Hypothalamus (tissue), 51 donors: ENCODE results near the gene TRMT11.
A peak's percentile ranks its signal among the peaks of the same experiment; 100 is the strongest.
"Not testable (repeated sequence)": the region's sequence is repeated elsewhere in the genome, so short reads cannot be mapped to it uniquely, and the experiment has no call there.

Source experiments
- DNase-seq, 51 donors: peaks; one replicate each; lab custom pipeline; 2025; lab: John Stamatoyannopoulos, UW

Gene TRMT11

DNA sequence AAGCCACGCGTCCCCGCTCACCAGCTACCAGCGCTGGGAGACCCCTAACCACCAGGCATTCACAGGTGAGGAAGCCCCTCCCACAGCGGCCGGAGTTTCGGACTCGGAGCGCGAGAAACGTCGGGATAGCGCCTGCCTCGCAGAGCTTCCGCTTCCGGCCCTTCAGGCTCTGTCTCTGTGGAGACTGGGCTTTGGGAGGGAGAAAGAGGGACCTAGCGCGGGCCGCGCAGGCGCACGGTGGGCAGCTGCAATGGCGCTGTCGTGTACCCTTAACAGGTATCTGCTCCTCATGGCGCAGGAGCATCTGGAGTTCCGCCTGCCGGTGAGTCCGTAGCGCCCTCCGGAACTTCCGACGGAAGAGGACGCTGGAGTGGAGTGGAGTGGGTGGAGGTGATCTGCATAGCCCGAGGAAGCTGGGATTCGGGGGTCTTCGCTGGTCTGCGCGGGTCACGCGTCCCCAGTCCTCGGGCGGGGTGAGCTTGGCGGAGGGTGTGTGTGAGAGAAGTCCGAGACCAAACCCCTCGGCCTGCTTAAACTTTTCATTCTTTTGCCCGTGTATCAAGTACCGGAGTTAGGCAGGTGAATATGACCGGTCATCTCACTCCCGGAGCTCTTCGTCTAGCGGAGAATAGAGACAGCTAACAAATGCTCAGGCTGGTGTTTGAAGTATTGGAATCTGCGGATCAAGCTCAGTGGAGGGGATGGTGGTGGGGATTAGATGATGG is at the start of gene TRMT11:
TRMT11 (plus strand) TSS at position 240 of the 725 bp plus-strand sequence; CDS start at position 251, 11 bp downstream.
- DNase-seq = peak; percentile 19 to 90 (median 80)

DNA sequence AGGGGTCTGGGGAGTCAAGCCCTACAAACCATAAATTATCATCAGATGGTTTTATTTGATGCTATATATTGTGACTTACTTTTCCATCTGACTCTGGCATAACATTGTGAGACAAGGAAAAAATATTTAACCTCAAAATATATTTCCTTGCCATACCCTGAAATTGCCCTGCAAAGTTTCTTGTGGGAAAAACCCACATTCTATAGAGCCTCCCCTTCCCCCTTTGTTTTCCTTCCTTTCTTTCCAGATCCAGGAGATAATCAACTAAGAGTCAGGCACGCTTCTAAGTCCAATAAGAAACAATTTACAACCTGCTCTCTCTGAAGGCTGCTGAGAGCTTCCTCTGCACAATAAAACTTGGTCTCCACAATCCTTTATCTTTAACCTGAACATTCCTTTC is 47.3 kb upstream of the TRMT11 start:
- DNase-seq = no peak

DNA sequence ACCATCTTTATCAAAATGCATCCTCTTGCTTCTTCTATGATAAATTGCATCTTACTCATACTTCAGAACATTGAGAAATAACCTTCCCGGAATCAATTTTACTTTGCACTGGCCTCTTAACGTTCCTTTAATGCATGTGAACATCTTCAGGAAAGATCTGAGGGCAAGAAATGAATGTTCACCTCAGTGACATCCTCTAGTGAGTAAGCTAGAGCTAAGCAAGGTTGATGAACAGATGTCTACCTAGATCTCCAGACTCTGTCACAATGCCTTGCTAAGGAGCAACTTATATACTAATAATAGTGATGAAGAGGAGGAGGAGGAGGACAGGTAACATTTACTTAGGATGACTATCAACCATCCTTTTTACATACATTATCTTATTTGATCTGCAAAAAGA is 46.5 kb upstream of the TRMT11 start:
- DNase-seq = no peak

DNA sequence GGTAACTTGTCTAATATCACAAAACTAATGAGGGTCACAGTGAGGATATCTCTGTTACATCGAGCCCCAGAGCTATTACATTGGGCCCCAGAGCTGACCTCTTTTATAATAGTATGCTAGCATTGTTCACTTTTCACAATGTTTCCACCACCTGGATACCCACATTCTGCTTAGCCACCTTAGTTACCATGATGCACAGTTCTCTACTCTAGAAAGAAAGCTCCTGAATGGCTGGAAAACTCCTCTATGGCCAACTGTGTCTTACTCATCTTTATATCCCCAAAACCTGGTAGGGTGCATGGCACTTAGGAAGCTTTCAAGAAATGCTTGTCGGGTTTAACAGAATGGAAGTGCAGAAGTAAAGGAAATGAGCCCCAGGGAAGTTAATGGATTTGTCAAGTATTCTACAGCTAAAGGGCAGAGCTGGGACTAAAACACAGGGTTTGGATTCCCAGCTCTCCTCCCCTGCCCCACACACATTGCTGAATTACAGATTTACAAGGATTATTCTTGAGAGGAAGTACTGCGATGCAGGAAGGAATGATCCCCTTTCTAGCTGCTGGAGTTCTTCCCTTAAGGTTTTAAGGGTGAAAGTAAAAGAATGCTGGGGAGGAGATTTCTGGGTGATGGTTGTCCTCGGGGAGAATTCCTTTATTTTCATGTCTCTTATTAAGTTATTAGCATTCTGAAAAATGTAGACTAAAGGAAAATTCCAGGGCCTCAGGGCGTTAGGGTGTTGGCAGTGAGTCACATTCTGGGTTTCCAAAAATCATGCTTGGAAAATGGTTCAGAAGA is 45.9 kb upstream of the TRMT11 start:
- DNase-seq = no peak

DNA sequence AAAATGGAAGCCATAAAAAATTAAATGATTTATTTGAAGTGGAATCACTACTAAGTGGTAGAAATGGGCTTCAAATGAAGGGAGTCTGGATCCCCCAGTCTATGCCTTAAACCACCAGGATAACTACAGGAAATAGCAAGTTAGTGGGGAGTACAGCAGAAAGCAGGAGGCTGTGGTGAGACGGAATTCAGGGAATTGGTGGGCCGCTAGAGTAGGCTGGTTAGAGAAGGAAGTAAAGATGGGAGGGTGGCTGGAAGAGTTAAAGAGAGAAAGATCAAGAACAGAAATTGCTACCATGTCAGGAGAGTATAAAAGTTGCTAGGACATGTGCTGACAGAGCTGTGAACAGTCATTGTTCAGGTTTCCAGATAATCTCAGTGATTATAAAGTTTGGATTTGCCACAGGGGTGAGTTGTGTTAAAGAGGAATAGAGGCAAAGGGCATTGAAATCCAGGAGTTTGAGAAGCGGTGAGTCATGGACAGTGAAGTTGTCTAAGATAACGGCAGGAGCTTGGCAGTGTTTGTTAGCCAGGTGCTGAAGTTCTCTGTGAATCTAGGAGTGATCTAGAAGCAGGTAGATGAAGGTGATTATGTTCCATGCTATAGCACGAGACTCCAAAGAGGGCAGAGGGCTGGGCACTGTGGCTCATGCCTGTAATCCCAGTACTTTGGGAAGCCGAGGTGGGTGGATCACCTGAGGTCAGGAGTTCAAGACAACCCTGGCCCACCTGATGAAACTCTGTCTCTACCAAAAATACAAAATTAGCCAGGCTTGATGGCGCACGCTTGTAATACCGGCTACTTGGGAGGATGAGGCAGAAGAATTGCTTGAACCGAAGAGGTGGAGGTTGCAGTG is 43.4 kb upstream of the TRMT11 start:
- DNase-seq = no peak

DNA sequence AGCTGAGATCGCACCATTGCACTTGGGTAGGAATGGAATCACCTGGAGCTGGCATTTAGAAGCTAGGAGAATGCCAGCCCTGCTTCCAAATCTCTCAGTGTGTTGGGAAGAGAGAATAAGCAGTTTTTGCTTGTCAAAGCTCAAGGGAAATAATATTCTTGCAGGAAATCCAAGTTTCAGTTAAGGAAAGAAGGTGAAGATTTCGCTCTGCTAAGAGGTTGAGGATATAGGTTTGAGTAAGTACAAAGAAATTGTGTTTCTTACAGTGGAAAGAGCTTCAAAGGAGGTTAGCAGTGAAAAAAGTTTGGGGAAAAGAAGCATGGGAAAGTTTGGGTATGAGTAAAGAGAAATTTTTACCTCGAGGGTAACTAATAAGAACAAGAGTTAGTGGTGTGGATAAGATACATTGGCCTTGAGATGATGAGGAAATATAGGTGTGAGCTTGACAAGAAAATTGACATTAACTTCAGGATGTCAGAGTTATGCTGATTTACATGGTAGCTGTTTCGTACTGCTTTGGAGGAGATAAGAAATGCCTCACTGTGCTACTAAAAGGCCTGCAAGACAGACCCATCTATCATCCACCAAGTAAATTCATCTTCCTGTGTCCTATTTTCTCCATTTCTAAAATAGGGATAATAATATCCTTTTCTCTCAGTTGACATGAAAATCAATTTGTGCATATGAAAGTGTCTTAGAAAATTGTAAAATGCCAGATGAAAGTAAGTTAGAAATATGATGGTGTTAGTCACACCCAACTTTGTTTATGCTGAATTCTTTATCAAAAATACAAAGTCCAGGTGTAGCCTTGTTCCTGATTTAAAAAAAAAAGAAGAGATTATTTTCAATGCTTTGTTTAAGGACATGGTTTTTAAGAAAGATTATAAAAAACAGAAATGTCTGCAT is 42.6 kb upstream of the TRMT11 start:
- no peak for DNase-seq

DNA sequence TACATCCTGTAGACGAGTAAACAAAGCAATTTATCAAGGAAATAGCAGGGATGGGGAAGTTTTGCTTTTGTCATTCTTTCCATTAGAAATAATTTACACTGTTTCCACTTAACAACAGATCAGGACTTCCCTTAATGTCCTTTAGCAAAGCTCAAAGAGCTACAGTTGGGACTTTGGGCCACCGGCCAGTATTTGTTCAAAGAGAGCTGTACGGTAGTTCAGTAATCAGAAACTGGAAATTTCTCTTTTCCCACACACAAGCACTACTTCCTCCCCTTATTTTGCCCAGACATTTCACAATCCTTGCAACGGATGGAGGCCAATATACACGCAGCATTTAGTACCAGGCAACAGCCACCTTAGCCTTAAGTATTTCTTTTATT is 41.9 kb upstream of the TRMT11 start:
- DNase-seq = peak in 21 of 51 donors; percentile 1 to 60 (median 34)

DNA sequence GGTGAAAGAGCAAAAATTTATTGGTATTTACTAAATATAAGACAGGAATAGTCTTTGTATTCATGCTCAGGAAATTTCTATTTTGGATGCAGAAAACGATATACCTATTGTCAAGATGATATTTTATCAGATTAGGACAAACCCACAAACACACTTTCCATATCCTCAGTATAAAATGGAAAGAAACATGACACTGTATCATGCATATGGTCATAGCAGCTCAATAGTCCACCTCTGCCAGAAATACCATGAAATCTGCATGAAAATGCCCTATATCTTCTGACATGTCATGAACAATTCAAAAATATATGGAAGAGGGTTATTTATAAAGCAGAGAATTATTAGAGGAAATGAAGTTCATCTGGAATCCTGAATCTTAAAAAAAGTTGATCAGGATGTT is 41.4 kb upstream of the TRMT11 start:
- DNase-seq = no peak

DNA sequence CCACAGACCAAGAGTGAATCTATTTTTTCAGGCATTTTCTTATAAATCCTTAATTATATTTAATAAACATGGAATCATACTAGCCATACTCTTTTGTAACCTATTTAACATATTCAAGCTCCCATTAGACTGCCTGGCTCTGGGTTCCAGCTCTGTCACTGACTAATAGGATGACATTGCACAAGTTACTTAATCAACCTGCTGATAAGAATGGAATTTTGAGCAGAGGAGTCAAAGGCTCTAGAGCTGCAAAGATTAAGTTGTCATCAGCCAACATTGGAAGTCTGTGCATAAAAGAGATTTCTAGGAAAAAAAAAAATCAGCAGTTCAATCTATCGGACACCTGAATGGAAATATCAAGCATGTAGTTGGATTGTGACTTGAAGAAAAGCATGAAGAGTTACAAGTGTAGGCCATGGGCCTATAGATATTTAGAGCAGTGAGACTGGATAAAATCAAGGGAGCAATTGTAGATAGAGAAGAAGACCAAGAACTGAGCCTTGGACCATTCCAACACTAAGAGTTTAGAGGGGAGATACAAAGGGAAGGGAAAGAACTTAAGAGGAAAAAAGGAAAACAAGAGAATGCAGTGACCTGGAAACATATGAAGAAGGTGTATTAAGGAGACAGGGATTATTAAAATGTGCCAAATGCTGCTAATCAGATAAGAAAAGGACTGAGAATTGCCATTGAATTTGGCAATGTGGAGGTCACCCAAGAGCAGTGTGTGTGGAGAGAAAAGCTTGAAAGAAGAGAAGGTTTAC is 40.8 kb upstream of the TRMT11 start:
- no peak for DNase-seq

DNA sequence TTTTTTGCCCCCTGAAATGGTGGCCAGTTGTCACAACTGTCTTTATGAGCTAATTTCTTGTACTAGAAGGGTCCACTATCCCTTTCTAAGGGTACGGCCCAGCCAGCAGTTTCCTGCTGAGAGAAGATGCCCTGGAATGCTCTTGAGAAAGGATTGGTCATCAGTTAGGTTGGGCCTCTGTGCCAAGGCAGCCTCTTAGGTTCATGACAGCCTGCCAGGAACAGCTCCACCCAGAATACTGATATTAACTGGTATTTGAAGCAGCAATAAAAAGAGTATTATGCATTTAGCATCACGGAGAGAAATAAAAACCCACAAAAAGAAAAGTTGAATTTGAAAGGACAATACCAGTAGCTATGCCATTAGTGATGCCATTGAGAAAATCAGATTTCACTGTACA is 38.7 kb upstream of the TRMT11 start:
- DNase-seq = no peak

DNA sequence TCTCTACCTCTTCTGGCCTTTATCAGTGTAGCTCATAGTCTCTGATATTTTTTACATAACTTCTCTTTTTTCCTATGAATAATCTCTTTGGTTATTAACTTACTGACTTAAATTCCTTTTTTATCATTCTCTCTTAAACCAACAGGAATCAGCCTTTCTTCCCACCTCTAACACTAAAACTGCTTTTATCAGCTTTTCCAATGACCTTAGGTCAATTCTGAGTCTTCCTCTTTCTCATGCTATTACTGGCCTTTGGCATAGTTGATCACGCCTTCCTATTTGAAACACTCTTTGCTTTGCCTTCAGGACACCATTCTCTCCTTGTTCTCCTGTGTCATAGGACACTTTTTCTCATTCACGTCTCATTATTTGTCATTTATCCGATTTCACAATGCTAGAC is 37.9 kb upstream of the TRMT11 start:
- no peak for DNase-seq

DNA sequence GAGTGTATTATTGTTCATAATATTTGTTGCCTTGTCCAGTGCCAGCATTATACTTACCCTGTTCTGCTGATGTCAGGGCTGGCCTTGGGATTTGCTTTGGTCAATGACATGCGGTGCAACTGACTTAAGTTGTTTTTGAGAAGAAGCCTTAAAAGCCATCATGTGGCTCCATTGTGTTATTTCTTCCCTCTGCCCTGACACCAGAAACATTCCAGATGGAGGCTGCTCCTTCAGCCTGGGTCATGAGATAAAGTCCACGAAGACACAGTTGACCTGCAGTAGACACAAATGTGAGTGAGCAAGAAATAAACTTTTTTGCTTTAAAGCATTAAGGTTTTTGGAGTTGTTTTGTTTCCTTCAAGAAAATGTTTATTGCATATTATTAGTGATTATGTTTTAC is 37.3 kb upstream of the TRMT11 start:
- DNase-seq = no peak

DNA sequence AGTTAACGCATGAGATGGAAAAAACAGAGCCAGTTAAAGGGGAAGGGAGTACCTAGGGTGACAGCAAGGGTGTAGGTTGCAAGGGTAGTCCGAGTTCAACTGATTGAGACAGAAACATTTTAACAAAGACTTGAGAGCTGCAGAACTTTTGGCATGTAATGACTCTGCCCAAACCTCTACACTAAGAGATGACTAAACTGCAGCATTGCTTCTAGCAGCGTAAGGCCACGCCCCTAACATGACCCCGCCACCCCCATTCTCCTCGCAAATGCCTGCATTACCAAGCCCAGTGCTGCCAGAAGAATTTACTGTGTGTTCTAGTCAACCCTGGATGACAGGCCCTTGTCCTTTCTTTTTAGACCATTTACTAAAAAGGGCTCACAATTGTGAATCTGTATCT is 36.0 kb upstream of the TRMT11 start:
- no peak for DNase-seq

DNA sequence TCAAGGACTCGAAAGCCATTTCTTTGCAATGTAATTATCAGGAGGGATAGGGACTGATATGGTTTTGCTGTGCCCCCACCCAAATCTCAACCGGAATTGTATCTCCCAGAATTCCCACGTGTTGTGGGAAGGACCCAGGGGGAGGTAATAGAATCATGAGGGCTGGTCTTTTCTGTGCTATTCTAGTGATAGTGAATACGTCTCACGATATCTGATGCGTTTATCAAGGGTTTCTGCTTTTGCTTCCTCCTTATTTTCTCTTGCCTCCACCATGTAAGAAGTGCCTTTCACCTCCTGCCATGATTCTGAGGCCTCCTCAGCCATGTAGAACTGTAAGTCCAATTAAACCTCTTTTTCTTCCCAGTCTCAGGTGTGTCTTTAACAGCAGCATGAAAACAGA is 35.6 kb upstream of the TRMT11 start:
- not testable (repeated sequence) for DNase-seq

DNA sequence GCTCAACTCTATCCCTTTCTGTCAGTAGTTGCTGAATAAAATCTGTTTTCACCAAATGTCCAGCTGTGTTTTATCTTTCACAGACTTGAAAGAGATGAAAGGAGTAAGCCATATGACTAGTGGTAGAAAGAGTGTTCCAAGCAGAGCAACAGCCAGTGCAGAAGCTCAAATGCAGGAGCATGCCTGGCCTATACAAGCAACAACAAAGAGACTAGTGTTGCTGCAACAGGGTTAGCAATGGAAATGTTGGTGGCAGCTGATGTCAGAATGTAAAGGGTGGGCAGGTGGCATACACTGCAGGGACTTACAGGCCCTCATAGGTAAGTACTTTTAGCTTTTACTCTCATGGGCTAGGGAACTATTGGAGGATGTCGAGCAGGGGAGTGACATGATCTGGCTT is 35.0 kb upstream of the TRMT11 start:
- no peak for DNase-seq

DNA sequence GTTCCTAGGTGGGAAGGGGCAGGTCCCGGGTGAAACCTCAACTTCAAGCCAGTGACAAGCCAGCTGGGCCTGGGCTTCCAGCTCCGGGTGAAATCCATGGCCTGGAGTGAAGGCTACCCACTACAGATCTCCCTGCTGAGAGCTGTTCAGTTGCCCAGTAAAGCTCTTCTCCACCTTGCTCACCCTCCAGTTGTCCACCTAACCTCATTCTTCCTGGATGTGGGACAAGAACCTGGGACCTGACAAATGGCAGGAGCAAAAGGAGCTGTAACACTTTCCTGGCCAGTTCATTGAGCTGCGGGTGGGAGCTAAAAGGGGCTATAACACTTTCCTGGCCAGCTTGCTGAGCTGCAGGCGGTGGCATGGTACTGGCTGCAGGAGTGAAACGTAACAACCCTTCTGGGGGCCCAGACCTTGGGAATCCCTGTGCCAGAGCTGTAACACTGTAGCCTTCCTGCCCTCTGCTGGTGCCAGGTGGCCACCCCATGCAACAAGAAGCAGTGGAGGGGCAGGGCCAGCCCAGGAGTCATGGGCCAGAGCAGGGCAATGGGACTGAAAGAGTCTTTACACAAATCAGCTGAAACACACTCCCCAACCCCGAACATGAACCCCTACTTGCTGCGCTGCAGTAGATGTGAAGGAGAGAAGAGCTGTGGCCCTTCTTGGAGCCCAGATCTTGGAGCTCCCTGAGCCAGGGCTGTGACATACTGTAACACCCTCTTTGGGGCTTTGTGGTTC is 33.4 kb upstream of the TRMT11 start:
- peak in 1 of 51 donors; percentile 11 for DNase-seq

DNA sequence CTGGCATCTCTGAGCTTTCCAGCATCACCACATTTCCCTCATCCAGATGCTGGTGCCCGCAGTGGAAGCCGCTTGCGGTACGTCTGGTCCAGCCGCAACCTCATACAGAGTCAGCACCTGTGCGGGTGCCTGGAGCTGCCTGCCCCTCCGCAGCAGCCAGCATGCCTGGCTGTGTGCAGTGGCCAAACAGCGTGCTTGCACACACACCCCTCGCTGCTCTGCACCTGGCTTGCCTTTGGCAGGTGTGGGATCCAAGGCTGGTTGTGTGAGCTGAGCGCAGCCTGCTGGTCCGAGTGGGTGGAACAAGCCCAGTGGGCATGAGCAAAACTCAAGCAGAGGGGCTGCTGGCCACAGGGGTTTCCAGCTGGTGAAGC is 32.9 kb upstream of the TRMT11 start:
- DNase-seq = no peak

DNA sequence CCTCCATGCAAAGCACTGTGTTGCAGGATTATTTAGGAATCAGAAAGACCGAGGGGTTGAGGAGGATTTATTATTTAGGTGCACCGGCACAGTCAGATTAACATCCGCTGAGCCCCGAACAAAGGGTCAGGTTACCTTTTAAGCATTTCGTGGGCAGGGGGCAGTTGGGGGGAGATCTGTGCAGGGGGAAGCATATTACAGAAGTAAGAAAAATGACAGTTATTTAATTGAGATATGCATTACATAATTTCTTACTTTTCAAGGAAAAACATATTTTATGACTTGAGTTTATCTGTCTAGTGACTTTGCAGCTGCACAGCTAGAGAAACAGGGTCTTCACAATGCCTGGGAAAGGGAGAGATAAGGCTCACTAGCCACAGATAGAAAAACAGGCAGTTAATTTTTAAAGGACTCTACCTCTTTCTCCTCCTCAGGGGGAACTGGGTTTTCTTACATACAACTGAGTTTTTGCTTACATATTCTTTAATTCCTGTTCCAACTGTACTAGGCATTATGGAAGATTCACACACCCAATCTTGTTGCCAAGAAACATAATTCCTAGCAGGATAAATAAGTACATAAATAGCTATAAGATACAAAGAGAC is 31.5 kb upstream of the TRMT11 start:
- DNase-seq = no peak
